Stomach smooth muscle (tissue), 2 donors: ENCODE measurements around the gene COL4A4.

Experiments
- H3K27ac ChIP-seq: one replicate; pipeline ENCODE4 v1.7.0; 2013; ENCODE audit warnings: mild to moderate bottlenecking, low read length, inconsistent platforms
- H3K27me3 ChIP-seq, 2 donors: one replicate each; pipeline ENCODE4 v1.7.0; 2013; ENCODE audit warnings: low read length in 2 of 2; ENCODE audit not compliant: insufficient read depth in 2 of 2, control insufficient read depth in 1 of 2
- H3K36me3 ChIP-seq, 2 donors: one replicate each; pipeline ENCODE4 v1.7.0; 2013; ENCODE audit warnings: low read length in 2 of 2; ENCODE audit not compliant: control insufficient read depth in 2 of 2, insufficient read depth in 2 of 2
- H3K4me1 ChIP-seq: one replicate; pipeline ENCODE4 v1.7.0; 2013; ENCODE audit warnings: low read length; ENCODE audit not compliant: control insufficient read depth, insufficient read depth
- H3K4me3 ChIP-seq, 2 donors: one replicate each; pipeline ENCODE4 v1.7.0; 2013; ENCODE audit warnings: low read length in 2 of 2
- H3K9ac ChIP-seq, 2 donors: one replicate each; pipeline ENCODE4 v1.7.0; 2013; ENCODE audit warnings: low read length in 2 of 2, mild to moderate bottlenecking in 1 of 2
- H3K9me3 ChIP-seq, 2 donors: one replicate each; pipeline ENCODE4 v1.7.0; 2013; ENCODE audit warnings: low read length in 2 of 2; ENCODE audit not compliant: control insufficient read depth in 2 of 2
- donor health status: healthy.
- donor health status: Pancreatic carcinoma.

The COL4A4 gene

GRCh38 chr2:227161947-227162346 lies 2.1 kb downstream of the COL4A4 start:
- H3K4me3 ChIP-seq: no peak overlapping the region
- no peak overlapping the region for H3K27ac ChIP-seq
- H3K9me3 ChIP-seq: peaks cover under 1 to 3% of the 10 kb centered on the region in 2 donors
- H3K36me3 ChIP-seq: no peaks in the 10 kb centered on the region
- peaks cover 7% of the 10 kb centered on the region for H3K4me1 ChIP-seq
- peaks cover 0 to 40% of the 10 kb centered on the region in 2 donors for H3K27me3 ChIP-seq
- no peak overlapping the region for H3K9ac ChIP-seq

GRCh38 chr2:227160164-227160563 lies 3.8 kb downstream of the COL4A4 start:
- H3K4me3 ChIP-seq: no peak overlapping the region
- no peak overlapping the region for H3K9ac ChIP-seq
- no peaks in the 10 kb centered on the region for H3K36me3 ChIP-seq
- peaks cover 0 to 36% of the 10 kb centered on the region in 2 donors for H3K27me3 ChIP-seq
- no peak overlapping the region for H3K27ac ChIP-seq
- H3K4me1 ChIP-seq: peaks cover 7% of the 10 kb centered on the region
- H3K9me3 ChIP-seq: no peaks in the 10 kb centered on the region

- Histone ChIP-seq H3K4me3 (no peak overlapping the region), H3K4me1 (no peaks in the 10 kb centered on the region), H3K36me3 (no peaks in the 10 kb centered on the region), H3K27me3 (peaks cover 0 to 2% of the 10 kb centered on the region in 2 donors), H3K27ac (no peak overlapping the region), H3K9ac (no peak overlapping the region), H3K9me3 (no peaks in the 10 kb centered on the region)
These were observed 8.8 kb downstream of the COL4A4 start for GRCh38 chr2:227154986-227155774.

GRCh38 chr2:227153758-227154486 lies 10.1 kb downstream of the COL4A4 start:
- Histone ChIP-seq H3K27me3 (peaks cover 0 to 2% of the 10 kb centered on the region in 2 donors), H3K9ac (no peak overlapping the region), H3K27ac (no peak overlapping the region), H3K4me1 (no peaks in the 10 kb centered on the region), H3K9me3 (no peaks in the 10 kb centered on the region), H3K4me3 (no peak overlapping the region), H3K36me3 (no peaks in the 10 kb centered on the region)

GRCh38 chr2:227153307-227153706 lies 10.7 kb downstream of the COL4A4 start:
- no peaks in the 10 kb centered on the region for H3K4me1 ChIP-seq
- no peak overlapping the region for H3K27ac ChIP-seq
- H3K4me3 ChIP-seq: no peak overlapping the region
- H3K27me3 ChIP-seq: peaks cover 0 to 2% of the 10 kb centered on the region in 2 donors
- H3K9ac ChIP-seq: no peak overlapping the region
- H3K9me3 ChIP-seq: no peaks in the 10 kb centered on the region
- no peaks in the 10 kb centered on the region for H3K36me3 ChIP-seq

GRCh38 chr2:227152093-227152766 lies 11.8 kb downstream of the COL4A4 start:
- Histone ChIP-seq H3K27ac (no peak overlapping the region), H3K4me3 (no peak overlapping the region), H3K36me3 (no peaks in the 10 kb centered on the region), H3K27me3 (peaks cover 0 to 2% of the 10 kb centered on the region in 2 donors), H3K4me1 (no peaks in the 10 kb centered on the region), H3K9ac (no peak overlapping the region), H3K9me3 (peaks cover 0 to 4% of the 10 kb centered on the region in 2 donors)

- peaks cover 0 to 2% of the 10 kb centered on the region in 2 donors for H3K27me3 ChIP-seq
- H3K9ac ChIP-seq: no peak overlapping the region
- no peak overlapping the region for H3K4me3 ChIP-seq
- no peak overlapping the region for H3K27ac ChIP-seq
- peaks cover 0 to 4% of the 10 kb centered on the region in 2 donors for H3K9me3 ChIP-seq
- H3K4me1 ChIP-seq: no peaks in the 10 kb centered on the region
- no peaks in the 10 kb centered on the region for H3K36me3 ChIP-seq
These were observed 13.6 kb downstream of the COL4A4 start for GRCh38 chr2:227150222-227150936.

GRCh38 chr2:227148106-227148505 lies 15.9 kb downstream of the COL4A4 start:
- peaks cover 0 to 4% of the 10 kb centered on the region in 2 donors for H3K9me3 ChIP-seq
- no peak overlapping the region for H3K9ac ChIP-seq
- H3K27ac ChIP-seq: no peak overlapping the region
- H3K4me3 ChIP-seq: no peak overlapping the region
- H3K36me3 ChIP-seq: no peaks in the 10 kb centered on the region
- H3K27me3 ChIP-seq: no peaks in the 10 kb centered on the region
- H3K4me1 ChIP-seq: no peaks in the 10 kb centered on the region

- Histone ChIP-seq H3K4me3 (no peak overlapping the region), H3K4me1 (no peaks in the 10 kb centered on the region), H3K9me3 (peaks cover 0 to 4% of the 10 kb centered on the region in 2 donors), H3K27me3 (no peaks in the 10 kb centered on the region), H3K27ac (no peak overlapping the region), H3K36me3 (no peaks in the 10 kb centered on the region), H3K9ac (no peak overlapping the region)
These were observed 17.0 kb downstream of the COL4A4 start for GRCh38 chr2:227147023-227147422.

- Histone ChIP-seq H3K27ac (no peak overlapping the region), H3K4me3 (no peak overlapping the region), H3K4me1 (no peaks in the 10 kb centered on the region), H3K27me3 (no peaks in the 10 kb centered on the region), H3K9me3 (peaks cover 0 to 4% of the 10 kb centered on the region in 2 donors), H3K36me3 (no peaks in the 10 kb centered on the region), H3K9ac (no peak overlapping the region)
These were observed 17.5 kb downstream of the COL4A4 start for GRCh38 chr2:227146456-227146855.
